Endothelial cell of coronary artery (primary cell): ENCODE measurements around the gene ITPRIPL2. TPM values are rescaled to one million over a fixed set of nuclear protein-coding genes. Genes with fewer than 3 reads are reported as not detected.

ENCODE experiments used
- total RNA-seq: library from RNA; depleted of rRNA; stranded (reverse); fragments of >200 nt; gene quantifications from 2 replicates; pipeline ENCODE4 v1.2.3, GENCODE V29; 2014

The ITPRIPL2 gene
- total RNA-seq, result 27.0 and 34.9 TPM in 2 replicates

GRCh38 chr16:19113577-19114358, at the start of gene ITPRIPL2:
Gene ITPRIPL2, plus strand, starts transcription at chr16:19113964. Its CDS starts 498 bp downstream, at chr16:19114462.

GRCh38 chr16:19067349-19068236, 46.2 kb upstream of the ITPRIPL2 start, which contains the start of gene COQ7:
Gene COQ7, plus strand, starts transcription at chr16:19067614. Its CDS starts 51 bp downstream, at chr16:19067665.

GRCh38 chr16:19167710-19168370, 54.1 kb downstream of the ITPRIPL2 start, which contains the start of gene SYT17:
Gene SYT17, plus strand, starts transcription at chr16:19168240. Its CDS starts 407 bp downstream, at chr16:19168647.

Other genes with a start within 250 kb of the ITPRIPL2 start
- 50.1 and 69.7 TPM in 2 replicates for gene SMG1, start 187.6 kb upstream of the ITPRIPL2 start, total RNA-seq
- gene TMC7, start 130.0 kb upstream of the ITPRIPL2 start, total RNA-seq, result 3.7 and 4.0 TPM in 2 replicates
- 21.4 and 26.6 TPM in 2 replicates for gene COQ7, start 46.4 kb upstream of the ITPRIPL2 start, total RNA-seq
- 0.38 and 0.72 TPM in 2 replicates for gene SYT17, start 54.3 kb downstream of the ITPRIPL2 start, total RNA-seq
- gene CLEC19A, start 171.8 kb downstream of the ITPRIPL2 start, total RNA-seq, result not detected in 2 replicates